GM18499 (cell line): ENCODE data around the gene MAMLD1.

Experiments
- ATAC-seq: cut with Tn5 transposase; IDR thresholded peaks from one replicate; pipeline ENCODE4 v1.9.1; 2021; ENCODE audit warnings: moderate number of reproducible peaks; ENCODE audit not compliant: insufficient read depth, unreplicated experiment

The MAMLD1 gene

DNA sequence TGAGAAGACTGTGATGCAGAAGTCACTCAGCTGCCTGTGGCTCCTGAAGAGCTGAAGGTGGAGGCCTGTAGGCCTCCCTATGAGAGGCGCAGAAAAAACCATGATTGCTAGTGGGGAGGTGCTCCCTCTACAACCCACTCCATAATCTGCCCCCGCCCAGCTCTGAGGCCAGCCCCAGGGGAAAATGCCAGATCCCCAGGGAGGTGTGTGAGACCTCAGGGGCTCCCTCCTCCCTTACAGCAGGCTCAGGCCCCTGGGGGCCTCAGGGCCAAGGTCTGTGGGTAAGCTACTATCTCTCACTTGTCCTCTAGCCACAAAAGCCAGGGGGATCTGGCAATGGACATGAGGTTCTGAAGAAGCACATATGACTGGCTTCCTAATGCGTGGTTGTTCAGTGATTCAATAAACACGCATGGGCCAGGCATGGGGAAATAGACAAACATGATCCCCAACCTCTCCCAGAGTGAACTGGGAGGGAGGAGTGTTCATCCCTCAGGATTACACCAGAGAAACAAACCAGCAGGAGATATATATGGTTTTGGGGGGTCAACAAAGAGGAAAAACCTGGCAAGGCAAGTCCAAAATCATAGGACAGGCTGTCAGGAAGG, 154.3 kb downstream of the MAMLD1 start:
- no peak for ATAC-seq

DNA sequence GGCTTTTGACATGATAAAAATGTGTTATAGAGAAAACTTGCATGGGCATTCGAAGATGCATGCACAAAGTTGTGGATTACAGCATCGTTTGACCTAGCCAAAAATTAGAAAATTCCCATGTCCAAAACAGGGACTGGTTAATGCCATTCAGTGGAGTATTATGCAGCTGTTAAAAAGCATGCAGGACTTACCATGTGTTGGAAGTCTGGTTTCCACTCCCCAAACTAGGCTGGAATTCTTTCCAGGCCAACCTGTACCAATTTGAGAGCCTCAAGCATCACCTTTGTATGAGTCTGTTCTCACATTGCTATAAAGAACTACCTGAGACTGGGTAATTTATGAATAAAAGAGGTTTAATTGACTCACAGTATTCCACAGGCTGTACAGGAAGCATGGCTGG, 159.4 kb downstream of the MAMLD1 start:
- ATAC-seq = no peak

DNA sequence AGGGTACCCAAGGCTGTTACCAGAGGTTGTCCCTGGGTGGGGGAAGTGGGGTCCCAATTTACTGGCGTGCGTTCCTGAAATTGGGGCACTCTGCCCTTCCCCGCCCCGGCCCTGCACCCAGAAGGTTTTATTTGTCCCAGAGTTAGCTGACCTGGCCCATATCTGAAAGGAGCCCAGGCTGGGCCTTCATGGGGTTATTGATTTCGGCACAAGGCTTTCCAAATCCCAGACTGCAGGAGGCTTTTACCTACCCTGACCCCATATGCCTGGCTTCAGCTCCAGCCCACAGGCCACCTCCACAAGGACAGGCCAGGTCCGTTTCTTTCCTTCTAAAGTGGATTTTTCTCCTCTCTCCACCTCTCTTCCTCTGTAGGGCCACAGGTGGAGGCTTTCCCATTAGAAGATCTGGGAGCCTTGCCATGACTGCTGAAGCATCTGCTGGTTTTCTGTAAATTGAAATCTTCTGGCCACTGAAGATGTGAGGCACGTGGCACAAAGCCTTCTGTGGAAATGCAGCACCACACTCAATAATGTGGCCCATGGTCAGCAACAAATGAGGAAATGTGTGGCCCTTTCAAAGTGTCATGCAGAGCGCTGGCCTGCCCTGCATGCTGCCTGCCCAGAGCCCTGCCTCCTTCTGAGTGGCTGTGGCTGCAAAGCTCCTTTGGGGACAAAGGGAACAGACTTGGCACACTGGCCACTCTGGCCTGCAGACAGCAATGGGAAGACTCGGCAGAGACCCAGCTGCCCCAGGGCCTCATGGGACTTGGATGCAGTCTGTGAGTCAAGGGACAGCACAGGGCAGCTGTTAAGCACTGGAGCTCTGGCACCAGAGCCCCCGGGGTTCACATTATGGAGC, 162.2 kb downstream of the MAMLD1 start:
- ATAC-seq = no peak

DNA sequence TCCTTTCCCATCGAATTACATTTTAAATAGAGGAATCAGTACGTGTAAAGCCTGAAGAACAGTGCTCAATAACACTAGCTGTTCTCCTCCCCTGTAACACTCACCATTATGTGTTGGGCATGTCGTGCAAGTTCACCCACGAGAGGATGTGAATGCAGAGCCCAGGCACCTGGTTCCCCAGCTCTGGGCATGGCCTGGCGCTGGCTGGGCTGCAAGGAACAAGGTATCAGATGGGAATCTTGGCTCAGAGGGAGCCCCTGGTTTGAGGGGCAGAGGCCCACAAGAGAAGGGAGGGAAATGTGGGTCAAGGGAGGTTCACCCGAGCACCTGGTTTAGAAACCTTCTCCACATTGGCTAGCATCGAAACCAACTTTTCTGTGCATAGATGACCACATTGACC, 163.6 kb downstream of the MAMLD1 start:
- no peak for ATAC-seq

DNA sequence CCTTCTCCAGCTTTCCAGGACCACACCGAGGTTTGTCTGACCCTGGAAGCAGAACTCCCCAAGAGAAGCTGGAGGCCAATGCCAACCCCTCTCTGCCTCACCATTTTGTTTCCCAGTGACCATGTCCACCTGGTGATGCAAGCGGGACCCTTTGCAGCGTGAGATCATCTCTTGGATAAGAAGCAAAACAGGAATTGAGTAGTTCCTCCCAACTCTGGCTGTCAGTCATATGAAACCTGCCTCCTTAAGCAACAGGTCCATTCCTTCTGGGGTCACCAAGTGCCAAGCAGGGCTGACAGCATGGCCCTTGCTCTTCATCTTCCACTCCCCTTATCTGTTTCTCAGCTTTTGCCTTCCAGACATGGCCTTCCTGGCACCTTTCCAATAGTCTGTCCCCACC, 164.0 kb downstream of the MAMLD1 start:
- ATAC-seq = no peak

DNA sequence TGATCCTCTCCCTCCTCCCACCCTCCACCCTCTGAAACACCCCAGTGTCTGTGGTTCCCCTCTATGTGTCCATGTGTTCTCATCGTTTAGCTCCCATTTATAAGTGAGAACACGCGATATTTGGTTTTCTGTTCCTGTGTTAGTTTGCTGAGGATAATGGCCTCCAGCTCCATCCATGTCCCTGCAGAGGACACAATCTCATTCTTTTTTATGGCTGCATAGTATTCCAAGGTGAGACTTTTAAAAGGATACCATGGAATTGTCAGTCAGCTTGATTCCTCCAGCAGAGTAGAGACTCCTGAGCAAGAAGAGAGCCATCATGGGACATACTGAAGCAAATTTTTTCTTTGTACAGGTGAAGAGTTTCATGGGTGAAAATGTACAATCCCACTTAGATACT, 166.5 kb downstream of the MAMLD1 start:
- no peak for ATAC-seq

DNA sequence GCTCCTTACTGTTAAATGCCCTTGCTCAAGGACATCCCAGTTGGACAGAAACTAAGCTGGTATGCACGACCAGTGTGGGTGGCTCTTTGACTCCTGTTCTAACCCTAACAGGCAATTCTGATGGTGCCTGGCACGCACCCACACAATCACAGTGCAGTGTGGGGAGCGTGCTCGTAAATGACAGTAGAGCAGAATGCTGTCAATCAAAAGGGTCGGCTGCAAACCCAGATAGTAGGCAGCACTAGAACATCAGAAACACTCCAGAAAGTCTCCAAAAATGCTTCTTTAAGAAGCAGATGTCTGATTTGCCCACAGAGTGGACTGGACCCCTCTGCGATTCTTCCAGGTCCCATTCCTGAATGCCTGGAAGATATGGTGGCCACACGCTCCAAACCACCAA, 167.7 kb downstream of the MAMLD1 start:
- ATAC-seq = no peak

DNA sequence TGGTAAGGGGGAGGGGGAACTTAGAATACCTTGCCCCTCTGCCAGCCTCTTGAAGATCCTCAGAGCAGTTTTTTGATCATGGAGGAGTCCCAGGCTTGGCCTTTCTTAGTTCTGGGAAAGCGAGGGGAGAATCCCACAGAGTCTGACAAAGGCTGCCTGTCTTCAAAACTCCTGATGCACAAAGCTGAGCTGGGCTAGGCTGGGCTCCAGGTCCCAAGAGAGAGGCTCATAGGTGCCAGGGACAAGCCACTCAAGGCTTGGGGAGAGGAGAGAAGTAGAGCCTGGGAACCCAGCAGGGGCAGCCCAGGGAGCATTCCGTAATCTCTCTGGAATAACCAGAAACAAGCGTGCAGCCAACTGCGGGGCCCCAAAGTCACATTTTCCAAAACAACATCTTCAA, 168.3 kb downstream of the MAMLD1 start:
- ATAC-seq = no peak

DNA sequence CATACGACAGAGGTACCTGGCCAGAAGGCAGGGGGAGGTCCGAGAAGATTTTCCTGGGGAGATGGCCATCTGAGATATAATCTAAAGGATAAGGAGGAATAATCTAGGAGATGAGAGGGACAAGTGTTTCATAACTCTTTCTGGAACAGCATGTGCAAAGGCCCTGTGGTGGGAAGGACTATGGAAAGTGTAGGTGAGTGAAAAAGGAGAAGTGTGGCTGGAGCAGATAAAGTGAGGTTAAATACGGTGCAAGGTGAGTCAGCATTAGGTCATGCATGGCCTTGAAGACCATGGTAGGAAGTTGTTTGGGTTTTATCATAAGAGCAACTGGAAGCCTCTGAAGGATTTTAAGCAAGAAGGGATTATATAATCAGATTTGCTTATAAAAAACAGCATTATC, 170.7 kb downstream of the MAMLD1 start:
- ATAC-seq = no peak

DNA sequence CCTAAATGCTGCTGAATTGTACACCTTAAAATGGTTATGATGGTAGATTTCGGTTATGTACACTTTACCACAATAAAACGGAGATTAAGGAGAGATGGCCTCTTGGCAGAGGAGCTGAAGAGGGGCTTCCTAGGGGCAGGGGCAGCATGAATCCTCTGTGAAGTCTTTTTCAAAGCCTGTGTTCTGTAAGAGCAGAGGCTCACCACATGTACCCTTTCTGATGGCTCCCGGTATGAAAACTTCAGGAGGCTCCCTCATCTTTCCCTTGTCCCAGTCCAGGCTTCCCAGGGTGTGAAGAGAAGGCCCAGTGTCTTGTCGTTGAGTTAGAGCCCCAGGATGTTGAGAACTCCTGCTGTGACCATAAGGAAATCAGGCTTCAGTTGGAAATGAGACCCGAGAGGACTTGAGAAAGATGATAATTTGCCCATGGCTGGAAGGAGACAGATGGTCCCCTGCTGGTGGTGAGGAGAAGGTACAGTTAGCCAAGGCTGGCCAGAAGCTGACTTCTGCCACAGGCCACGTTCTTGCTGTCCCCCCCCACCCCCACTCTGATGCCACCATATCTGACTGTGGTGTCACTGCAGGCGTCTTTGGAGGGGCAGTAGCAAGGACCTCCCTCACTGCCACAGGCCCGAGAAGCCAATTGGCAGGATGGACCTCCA, 173.5 kb downstream of the MAMLD1 start:
- no peak for ATAC-seq

DNA sequence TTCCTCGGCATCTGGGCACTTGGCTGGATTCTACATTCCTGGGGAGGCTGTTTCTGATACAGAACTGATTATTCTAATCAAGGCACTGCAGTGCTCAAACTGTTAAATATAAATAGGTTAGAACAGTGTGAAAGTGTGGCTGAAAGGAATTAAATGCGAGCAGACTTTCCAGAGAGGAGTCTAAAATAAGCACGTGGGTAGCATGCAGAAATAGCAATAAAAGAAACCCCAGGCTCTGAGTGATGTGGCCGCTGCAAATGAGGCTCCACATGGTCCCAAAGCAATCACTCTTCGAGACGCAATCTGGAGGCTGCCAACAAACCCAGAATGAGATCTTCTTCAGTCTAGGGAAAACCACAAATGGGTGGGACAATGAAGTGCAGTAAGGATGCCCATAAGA, 174.7 kb downstream of the MAMLD1 start:
- ATAC-seq = no peak

DNA sequence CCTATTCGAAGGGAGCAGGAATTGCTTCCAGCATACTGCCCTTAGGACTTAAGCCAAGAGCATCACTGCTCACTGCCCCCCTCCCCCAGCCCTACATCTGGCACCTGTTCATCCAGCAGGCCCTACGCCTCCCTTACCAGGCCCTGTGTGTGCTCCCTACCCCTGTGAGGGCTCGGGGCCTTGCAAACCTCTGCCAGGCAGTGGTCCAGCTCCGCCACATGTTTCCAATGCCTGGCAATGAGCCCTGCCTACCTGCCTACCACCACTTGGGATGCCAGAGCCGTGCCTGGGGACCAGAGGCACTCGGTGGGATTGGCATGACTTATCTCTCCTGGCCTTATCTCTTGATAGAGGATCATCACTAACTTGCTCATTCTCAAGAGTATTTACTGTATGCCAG, 177.8 kb downstream of the MAMLD1 start:
- ATAC-seq = no peak

DNA sequence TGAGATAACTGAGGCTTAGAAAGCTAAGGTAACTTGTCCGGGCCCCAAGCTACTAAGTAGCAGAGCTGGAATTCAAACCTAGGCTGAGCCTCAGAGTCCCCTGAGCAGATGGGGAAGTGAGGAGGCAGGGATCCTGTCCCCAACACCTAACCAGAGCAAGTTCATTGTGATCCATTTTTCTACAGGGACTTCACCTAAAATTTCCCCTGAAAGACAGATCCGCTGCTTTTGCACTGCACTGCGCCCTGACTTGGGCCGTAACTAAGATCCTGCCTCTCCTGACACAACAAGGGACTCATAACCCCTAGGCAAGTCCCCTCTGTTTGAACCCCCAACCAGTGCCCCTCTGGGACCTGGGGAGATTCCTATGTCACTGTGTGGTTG, 179.7 kb downstream of the MAMLD1 start:
- no peak for ATAC-seq

DNA sequence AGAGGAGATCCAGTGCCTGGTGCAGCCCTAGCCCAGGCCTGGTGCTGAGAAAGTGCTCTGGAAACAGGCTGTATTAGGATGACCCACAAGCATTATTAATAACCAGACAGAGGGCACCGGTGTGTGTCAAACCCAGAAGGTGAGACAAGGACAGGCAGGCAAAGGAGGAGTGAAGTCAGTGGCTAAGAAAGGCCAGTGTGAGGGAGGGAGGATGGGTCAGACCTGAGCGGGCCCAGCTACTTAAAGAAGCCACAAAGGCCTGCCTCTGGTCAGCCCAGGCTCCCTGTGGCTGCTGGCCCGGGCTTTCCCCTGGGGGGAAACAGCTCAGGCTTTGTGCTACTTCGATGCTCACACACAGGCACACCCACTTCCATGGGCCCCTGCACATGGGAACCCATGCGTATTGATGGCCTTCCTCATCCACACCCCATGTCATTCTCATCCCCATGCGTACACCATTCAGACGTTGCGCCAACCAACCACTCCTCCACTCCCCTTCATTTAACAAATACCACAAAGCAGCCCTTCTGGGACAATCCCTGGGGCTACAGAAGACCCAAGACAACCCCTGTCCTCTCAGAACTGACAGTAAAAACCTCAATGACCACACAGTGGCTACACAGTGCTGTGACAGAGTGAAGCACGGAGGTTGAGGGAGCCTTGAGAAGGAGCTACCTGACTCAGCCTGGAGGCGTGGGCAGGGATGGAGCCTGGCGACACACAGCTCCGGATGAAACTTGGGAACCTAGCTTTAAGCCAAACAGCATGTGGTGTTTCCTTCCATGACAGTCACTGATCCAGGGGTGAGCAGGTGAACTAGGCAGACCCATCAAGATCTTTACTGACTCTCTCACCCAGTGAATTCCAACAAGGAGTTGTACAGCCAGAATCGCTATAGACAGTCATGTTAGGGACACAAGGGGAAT, 180.4 kb downstream of the MAMLD1 start:
- no peak for ATAC-seq

DNA sequence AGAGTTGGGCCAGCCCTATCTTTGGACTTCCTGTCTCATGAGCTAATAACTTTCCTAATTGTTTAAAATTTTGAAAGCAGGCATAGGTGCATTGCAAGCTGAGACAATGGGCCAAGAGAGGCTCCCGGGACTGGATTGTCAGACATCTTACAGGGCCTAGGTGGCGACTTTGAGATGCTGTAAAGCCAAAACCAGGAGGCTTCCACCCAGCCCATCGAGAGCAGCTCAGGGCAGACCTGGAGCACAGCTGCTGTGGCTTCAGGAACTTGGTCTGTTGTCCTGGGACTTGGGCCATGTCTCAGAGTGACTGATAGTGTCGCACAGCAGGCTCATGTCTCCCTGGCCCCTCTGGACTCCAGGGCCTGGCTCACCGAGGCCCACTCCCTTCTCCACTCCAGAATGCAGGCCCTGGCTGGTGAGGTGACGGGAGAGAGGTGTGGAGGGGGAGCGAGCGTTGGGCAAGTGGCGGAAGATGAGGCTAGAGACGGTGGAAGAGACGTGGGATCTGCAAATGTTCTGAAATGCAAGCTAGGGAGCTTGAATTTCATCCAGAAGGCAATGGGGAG, 181.2 kb downstream of the MAMLD1 start:
- no peak for ATAC-seq

DNA sequence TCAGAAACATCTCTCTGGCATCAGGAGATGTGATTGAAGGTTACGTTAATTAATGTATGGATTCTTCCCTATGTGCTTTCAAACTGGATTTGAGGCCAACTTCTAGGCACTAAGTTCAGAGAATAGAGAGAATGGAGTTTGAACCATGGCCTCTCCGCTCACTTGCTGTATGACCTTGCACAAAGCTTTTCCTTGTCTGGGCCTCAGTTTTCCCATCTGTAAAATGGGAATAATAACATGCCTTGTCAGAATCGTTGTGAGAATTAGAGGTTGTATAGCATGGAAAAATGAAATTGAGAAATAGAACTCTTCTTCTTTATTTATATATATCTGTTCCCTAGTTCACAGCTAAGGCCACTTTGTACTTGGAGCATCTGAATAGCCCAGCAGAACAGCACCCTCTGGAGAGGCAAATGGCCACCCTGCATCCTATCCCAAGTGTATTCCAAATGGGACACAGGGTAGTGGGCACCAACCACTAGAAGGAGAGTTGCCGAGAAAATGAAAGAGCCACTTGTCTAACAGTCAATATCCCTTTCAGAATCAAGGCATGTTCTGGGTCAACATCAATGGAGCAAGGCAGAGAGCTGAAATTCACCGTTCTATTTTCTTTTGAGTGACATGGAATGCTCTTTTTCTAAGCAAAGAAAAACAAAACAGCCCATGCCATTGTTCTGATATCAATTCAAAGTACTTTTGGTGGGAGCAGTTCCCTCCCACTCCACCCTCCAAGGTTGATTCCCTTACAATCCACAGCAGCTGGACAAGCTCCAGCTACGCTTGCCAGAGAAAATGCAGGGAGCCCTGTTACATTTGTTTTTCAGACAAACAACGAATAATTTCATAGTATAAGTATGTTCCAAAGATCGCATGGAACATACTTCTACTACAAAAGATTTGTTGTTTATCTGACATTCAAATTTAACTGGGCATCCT, 182.0 kb downstream of the MAMLD1 start:
- no peak for ATAC-seq

DNA sequence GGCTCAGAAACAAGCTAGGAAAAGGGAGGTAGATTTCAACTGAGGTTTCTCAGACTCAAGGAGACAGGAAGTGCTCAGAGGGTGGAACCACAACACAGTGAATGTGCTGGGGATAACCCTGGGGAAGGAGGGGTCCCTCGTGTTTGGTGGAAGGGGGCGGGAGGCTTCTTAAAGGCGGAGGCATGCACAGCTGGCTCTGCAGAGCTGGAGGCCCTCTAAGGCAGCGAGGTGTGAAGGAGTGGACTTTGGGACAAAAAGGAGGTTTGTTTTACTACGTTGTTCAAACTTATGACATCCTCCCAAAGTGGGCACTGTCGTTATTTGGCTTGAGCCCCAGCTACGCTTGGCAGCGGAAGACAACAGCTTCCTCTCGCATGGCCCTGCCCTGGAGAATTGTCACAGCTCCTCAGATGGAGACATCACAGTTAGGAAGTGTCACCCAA, 183.6 kb downstream of the MAMLD1 start:
- no peak for ATAC-seq

DNA sequence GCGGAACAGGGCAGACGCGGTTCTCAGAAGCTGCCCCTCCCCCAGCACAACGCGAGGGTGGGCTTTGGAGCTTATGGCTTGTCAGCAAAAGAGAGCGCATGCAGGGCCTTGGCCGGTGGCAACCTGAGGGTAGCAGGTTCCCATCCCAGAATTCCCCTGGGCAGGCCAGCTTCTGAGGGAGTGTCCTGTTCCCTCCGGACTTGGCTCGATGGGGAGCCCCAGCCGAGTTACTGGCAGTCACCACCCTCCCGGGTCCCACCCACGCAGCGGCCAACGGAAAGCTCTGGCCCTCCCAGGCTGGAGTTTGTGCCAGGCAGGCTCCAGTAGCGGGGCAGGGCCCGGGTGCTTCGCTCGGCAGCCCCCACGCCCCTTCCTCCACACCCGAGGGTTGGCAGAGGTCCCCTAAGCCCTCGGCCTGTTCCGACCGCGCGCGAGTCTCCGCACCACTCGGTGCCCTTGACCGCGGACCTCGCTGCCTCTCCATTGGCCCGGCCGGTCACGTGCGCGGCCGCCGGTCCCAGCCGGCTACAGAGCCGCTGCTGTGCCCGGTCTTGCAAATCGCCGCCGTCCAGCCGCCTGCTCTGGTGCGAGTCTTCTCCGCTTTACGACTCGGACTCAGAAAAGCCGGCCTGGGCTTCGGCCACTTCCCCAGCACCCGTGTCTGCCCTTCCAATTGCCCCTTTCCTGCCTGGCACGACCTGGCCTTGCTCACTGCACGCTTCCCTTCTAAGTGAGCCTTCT, 184.4 kb downstream of the MAMLD1 start:
- no peak for ATAC-seq
